Measurements from ENCODE around the gene SDCCAG8. TPM values are rescaled to one million over a fixed set of nuclear protein-coding genes. Genes with fewer than 3 reads are reported as not detected.
A peak's percentile ranks its signal among the peaks of the same experiment; 100 is the strongest.

SDCCAG8 gene
- total RNA-seq, 1 donor from 2014 or later = 110 TPM

DNA sequence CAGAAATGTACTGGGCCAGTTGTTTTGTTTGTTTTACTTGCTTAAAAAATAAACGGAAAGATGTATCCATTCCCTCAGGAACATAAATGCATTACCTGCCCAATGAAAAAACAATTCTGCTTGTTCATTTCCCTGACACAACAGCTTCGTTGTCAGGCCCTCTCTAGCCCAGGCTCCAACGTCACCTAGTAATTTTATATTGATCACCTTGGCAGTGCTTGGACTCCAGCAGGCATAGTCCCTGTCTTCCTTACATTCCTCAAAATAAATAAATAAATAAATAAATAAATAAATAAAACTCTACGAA lies 2.0 kb upstream of the SDCCAG8 start:
- FAIRE-seq (no peak), DNase-seq (ENCODE audit: low spot score in 2 of 2) (no peak)

- no peak for FAIRE-seq
- DNase-seq (ENCODE audit: low spot score in 2 of 2) = peak; percentile 42 to 52
These were observed 1.5 kb upstream of the SDCCAG8 start for GRCh38 chr1:243254233-243254926.

- DNase-seq (ENCODE audit: low spot score in 2 of 2) = peak; percentile 81
- FAIRE-seq = no peak
These were observed 682 bp upstream of the SDCCAG8 start, which contains the start of gene CEP170 for GRCh38 chr1:243254927-243255790. Gene CEP170, minus strand, starts transcription at chr1:243255281. Its CDS starts 30,001 bp downstream, at chr1:243225280.

DNA sequence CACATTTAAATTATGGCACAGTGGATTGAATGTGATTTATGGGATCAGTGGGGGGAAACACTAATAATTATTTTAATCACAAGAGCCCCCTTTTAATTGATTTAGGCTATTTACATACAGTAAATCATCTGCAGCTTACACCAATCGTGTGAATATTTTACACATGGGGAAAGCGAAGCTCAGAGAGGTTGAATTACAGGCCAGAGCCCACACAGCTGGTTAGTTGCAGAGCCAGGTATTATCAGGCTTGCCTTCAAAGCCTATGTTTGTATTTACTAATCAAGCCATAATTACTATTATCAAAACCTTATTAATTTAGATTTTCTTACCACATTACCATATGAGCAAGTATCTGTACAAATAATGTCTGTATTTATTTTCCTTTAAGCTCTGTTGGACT lies 749 bp downstream of the SDCCAG8 start:
- no peak for FAIRE-seq
- DNase-seq (ENCODE audit: low spot score in 2 of 2) = no peak

DNA sequence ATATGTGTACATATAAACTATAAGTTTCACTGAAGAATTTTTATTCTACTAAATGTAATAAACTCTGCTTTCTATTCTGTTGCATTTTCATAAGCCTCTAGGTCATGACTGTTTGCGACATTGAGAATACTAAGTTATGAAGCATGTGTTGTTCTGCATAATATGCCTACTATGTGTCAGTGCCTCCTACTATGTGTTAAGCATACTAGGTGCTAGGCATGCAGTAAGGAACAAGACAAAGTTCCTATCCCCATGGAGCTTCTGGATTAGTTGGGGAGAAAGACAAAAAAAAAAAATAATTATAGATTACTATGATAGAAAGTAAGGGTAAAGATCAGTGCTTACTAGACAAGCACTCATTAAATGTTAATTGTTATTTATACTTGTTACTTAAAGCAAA lies 1.3 kb downstream of the SDCCAG8 start:
- FAIRE-seq = no peak
- DNase-seq (ENCODE audit: low spot score in 2 of 2) = no peak

- no peak for DNase-seq (ENCODE audit: low spot score in 2 of 2)
- no peak for FAIRE-seq
These were observed 2.9 kb downstream of the SDCCAG8 start for GRCh38 chr1:243258731-243259130.

DNA sequence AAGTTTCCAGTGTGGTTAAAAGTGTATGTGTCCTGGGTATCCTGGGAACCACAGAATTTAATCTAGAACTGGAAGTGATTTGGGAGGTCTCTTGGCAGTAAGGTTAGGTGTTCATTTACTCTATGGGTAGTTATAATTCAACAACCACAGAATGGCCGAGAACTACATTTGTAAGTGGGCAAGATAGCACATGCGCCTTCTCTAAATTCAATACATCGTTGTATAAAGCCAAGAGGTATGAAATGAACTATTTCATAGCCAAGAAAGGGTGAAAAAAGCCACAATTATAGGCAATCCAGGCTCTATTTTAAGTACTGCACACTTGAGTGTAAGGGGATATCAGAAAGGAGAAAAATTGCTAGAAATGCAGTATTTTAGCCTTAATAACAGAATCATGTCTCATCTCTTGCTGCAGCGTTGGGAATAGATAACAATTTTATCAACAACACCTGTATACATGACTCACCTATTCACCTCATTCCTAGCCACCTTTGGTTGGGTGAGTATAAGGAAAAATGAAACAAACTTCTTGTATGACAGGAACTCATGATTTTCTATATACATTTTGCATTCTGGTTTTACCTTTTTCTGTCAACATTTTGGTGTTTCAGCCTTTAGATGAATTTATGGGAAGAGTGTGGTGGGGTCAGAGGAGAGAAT lies 4.5 kb downstream of the SDCCAG8 start:
- FAIRE-seq = no peak
- no peak for DNase-seq (ENCODE audit: low spot score in 2 of 2)

GRCh38 chr1:243261390-243261789 lies 5.5 kb downstream of the SDCCAG8 start:
- FAIRE-seq (no peak), DNase-seq (ENCODE audit: low spot score in 2 of 2) (no peak)

DNA sequence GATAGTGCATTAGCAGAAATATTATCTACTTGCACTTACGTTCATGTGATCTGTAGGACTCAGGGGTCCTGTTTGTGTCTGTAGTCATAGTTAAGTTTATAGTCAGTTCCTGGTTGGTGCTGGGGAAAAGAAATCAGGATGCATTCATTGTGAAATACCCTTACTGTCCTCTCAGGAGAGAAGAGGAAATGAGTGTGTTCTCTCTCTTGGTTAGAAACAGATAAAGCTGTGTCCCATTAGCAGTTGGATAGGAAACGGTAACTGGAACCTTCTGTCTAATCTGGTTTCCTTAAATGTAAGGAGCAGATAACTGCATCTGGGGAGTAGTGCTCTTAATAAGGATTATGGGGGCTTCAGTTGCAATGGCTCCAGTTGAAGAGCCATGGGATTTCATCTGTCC lies 8.9 kb downstream of the SDCCAG8 start:
- no peak for FAIRE-seq
- DNase-seq (ENCODE audit: low spot score in 2 of 2) = no peak

DNA sequence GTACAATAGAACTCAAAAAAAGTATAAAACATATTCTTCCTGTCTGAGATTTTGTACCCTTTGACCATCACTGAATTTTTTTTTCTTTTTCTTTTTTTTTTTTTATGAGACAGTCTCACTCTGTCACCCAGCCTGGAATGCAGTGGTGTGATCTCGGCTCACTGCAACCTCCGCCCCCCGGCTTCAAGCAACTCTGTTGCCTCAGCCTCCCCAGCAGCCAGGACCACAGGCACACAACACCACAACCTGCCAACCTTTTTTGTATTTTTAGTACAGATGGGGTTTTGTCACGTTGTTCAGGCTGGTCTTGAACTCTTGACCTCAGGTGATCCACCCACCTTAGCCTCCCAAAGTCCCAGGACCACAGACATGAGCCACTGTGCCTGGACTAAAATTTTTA lies 10.4 kb downstream of the SDCCAG8 start:
- FAIRE-seq (no peak), DNase-seq (ENCODE audit: low spot score in 2 of 2) (no peak)

- FAIRE-seq (no peak), DNase-seq (ENCODE audit: low spot score in 2 of 2) (no peak)
These were observed 11.6 kb downstream of the SDCCAG8 start for GRCh38 chr1:243267471-243267880.

DNA sequence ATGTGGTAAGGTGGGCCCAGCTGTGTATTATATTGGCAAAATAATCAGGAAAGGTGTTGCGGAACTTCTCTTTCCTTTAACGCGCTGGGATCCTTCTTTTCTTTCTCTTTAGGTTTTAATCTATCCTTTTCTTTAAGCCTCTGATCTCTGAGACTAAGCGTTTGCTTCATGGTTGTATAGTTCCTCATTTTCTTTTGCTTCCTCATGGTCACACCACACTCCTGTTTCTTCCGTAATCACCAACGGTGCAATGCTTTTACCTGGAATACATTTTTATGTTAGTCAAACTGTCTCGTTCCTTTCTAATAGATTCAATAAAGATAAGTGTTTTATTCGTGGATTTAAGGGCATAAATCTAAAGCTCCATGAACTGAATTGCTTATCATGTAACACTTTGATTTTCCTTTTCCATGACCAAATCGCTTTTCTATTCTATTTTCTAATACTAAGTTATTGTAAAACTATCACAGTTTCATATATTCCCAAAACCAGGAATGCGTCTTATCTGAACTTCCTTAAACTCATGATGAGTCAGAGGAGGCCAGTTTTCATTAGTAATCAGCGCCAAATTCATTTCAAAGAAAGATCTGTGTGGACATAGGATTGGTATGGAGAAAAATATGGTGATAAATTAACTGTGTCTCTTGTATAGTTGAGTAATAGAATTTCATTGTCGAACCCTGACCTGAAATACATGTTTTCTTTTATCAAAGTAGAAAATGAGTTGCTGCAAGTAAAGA lies 12.2 kb downstream of the SDCCAG8 start:
- FAIRE-seq (no peak), DNase-seq (ENCODE audit: low spot score in 2 of 2) (no peak)

GRCh38 chr1:243268751-243269460 lies 13.1 kb downstream of the SDCCAG8 start:
- FAIRE-seq (no peak), DNase-seq (ENCODE audit: low spot score in 2 of 2) (no peak)

DNA sequence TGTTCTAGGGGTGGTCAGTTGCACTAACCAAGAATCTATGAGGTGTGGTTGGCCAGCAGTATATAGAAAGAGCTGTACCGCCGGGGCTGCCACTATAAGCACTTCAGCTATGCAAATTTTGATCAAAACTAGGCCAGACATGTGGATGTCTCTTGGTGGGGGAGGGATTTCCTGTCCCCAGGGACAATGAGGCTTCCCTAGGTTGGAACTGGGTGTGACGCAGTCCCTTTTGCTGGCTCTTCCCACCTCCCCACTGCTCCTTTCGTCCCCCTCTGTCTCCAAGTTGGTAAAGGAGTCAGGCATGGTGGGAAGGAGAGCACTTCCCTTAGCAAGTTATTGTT lies 13.6 kb downstream of the SDCCAG8 start:
- DNase-seq (ENCODE audit: low spot score in 2 of 2) (no peak), FAIRE-seq (no peak)

- no peak for DNase-seq (ENCODE audit: low spot score in 2 of 2)
- no peak for FAIRE-seq
These were observed 14.4 kb downstream of the SDCCAG8 start for GRCh38 chr1:243270097-243270864.

DNA sequence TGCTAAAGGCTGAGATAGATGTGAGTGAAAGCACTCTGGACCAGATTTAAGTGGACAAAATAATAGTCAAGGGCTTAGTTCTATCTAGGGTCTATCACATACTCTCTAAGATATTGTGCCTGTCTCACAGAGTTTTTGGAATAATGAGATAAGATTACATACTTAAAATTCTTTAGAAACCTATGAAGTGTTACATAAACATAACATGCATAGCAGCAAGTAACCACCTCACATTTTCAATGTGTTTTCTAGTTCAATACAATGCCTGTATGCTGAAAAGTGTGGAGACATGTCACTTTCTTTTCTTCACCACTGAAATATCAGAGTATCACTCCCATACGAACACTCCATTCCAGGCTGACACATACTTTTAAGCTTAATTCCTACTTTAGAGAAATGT lies 16.2 kb downstream of the SDCCAG8 start:
- no peak for DNase-seq (ENCODE audit: low spot score in 2 of 2)
- FAIRE-seq = no peak

DNA sequence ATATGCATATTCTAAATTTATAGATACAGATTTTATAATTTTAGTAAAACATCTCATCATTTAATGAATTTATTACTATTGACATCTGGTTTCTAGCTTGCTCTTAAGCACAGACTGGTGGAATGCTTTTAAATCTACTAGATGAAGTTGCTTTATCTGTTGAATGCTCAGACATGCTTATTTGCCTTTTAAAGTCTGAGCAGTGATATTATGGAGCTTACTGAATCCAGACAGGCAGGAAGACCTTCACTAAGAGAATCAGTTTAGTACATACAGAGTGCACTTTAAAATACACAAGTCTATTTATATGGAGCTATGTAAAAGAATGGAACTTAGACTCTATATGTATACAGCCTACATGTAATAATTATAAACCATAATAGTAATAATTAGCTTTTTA lies 16.6 kb downstream of the SDCCAG8 start:
- FAIRE-seq (no peak), DNase-seq (ENCODE audit: low spot score in 2 of 2) (no peak)

DNA sequence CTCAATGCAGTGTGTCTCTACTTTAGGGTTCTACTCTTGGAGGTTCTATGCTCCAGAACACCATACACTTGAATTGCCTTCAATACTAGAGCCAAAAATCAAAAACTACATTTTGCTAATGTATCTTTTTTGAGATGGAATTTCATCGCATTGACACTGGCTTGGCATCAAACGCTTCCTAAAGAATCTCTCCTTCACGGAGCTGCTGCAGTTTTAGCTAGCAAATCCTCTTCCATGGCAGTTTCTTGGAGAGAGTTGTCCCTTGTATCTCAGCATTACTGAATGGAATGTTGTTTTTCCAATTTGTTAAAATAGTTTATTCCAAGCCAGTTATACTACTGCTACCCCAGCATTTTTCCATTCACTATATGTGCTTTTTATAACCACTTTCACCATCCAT lies 17.7 kb downstream of the SDCCAG8 start:
- DNase-seq (ENCODE audit: low spot score in 2 of 2) = no peak
- no peak for FAIRE-seq

- FAIRE-seq = no peak
- no peak for DNase-seq (ENCODE audit: low spot score in 2 of 2)
These were observed 18.1 kb downstream of the SDCCAG8 start for GRCh38 chr1:243273945-243274344.

GRCh38 chr1:243275316-243275715 lies 19.5 kb downstream of the SDCCAG8 start:
- DNase-seq (ENCODE audit: low spot score in 2 of 2) (no peak), FAIRE-seq (no peak)

Data from frontal cortex (tissue), 4 donors.